Measurements from ENCODE around the gene RUSC2.

DNA sequence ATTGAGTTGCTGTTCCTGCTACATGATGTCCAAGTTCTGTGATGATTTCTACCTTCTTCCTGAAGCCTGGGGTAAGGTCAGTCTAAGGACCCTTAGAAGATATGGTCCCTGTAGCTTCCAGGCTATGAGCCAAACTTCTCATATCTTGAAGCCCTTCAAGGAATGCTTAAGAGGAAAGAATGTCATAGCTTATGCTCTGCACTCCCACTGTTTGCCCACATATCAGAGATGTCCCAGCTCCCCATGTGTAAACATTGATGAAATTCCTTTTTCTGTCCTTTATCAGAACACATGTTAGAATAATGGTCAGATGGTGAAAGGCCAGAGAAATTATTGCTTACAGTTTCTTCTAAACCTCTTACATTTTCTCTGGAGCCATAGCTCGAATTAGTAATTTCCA, 41.4 kb upstream of the RUSC2 start:
- TF ChIP-seq, protein P1, sequence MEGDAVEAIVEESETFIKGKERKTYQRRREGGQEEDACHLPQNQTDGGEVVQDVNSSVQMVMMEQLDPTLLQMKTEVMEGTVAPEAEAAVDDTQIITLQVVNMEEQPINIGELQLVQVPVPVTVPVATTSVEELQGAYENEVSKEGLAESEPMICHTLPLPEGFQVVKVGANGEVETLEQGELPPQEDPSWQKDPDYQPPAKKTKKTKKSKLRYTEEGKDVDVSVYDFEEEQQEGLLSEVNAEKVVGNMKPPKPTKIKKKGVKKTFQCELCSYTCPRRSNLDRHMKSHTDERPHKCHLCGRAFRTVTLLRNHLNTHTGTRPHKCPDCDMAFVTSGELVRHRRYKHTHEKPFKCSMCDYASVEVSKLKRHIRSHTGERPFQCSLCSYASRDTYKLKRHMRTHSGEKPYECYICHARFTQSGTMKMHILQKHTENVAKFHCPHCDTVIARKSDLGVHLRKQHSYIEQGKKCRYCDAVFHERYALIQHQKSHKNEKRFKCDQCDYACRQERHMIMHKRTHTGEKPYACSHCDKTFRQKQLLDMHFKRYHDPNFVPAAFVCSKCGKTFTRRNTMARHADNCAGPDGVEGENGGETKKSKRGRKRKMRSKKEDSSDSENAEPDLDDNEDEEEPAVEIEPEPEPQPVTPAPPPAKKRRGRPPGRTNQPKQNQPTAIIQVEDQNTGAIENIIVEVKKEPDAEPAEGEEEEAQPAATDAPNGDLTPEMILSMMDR (IDR thresholded peaks at IDR 0.05), result no peak
- no peak for TF ChIP-seq POLR2A (IDR thresholded peaks at IDR 0.05)
- TF ChIP-seq POLR2AphosphoS5 (IDR thresholded peaks at IDR 0.05), result no peak

Measured in upper lobe of left lung (tissue), 4 donors.